Trophoblast cell (in vitro differentiated cells and primary cell): ENCODE measurements around the gene ASZ1.

Experiments
- DNase-seq, 2 donors: peaks; one replicate each; pipeline ENCODE4 v3.0.0-alpha.2; 2016
- H2AFZ ChIP-seq: 2 replicates; pipeline ENCODE4 v1.6.1; 2013; ENCODE audit warnings: low read length, moderate library complexity, mild to moderate bottlenecking; ENCODE audit not compliant: insufficient read depth, poor library complexity
- H2AK5ac ChIP-seq: 2 replicates; pipeline ENCODE4 v1.6.1; 2013; ENCODE audit warnings: mild to moderate bottlenecking, low read length
- H2BK120ac ChIP-seq: 2 replicates; pipeline ENCODE4 v1.6.1; 2013; ENCODE audit warnings: low read length, mild to moderate bottlenecking, moderate library complexity; ENCODE audit not compliant: insufficient read depth, poor library complexity
- H2BK12ac ChIP-seq: 2 replicates; pipeline ENCODE4 v1.6.1; 2013; ENCODE audit warnings: mild to moderate bottlenecking, low read length, moderate library complexity
- H2BK5ac ChIP-seq: 2 replicates; pipeline ENCODE4 v1.6.1; 2013; ENCODE audit warnings: low read length, low read depth, moderate library complexity, mild to moderate bottlenecking; ENCODE audit not compliant: poor library complexity
- H3K14ac ChIP-seq: 2 replicates; pipeline ENCODE4 v1.6.1; 2013; ENCODE audit warnings: mild to moderate bottlenecking, low read length
- H3K18ac ChIP-seq: 2 replicates; pipeline ENCODE4 v1.6.1; 2013; ENCODE audit warnings: mild to moderate bottlenecking, low read length
- H3K23ac ChIP-seq: 2 replicates; pipeline ENCODE4 v1.6.1; 2013; ENCODE audit warnings: low read length
- H3K27ac ChIP-seq: 2 replicates; pipeline ENCODE4 v1.5.1; 2013; ENCODE audit warnings: low read depth, mild to moderate bottlenecking, inconsistent platforms, low read length, moderate library complexity
- H3K27me3 ChIP-seq: 2 replicates; pipeline ENCODE4 v1.6.1; 2013; ENCODE audit warnings: inconsistent platforms, mild to moderate bottlenecking, low read length, moderate library complexity; ENCODE audit not compliant: insufficient read depth
- H3K36me3 ChIP-seq, 2 experiments: 1 replicate in 1 of 2; 2 replicates in 1 of 2; pipeline ENCODE4 v1.6.1; 2013; ENCODE audit warnings: low read length in 2 of 2, mild to moderate bottlenecking in 2 of 2, moderate library complexity in 1 of 2; ENCODE audit not compliant: insufficient read depth in 2 of 2, control insufficient read depth in 1 of 2
- H3K4ac ChIP-seq: 2 replicates; pipeline ENCODE4 v1.6.1; 2013; ENCODE audit warnings: low read depth, mild to moderate bottlenecking, low read length, moderate library complexity
- H3K4me1 ChIP-seq, 2 experiments: 1 replicate in 1 of 2; 2 replicates in 1 of 2; pipeline ENCODE4 v1.6.1; 2013; ENCODE audit warnings: low read length in 2 of 2, mild to moderate bottlenecking in 2 of 2, moderate library complexity in 1 of 2; ENCODE audit not compliant: insufficient read depth in 2 of 2, control insufficient read depth in 1 of 2
- H3K4me2 ChIP-seq: 2 replicates; pipeline ENCODE4 v1.6.1; 2013; ENCODE audit warnings: inconsistent platforms, mild to moderate bottlenecking, low read length, moderate library complexity
- H3K4me3 ChIP-seq: 2 replicates; pipeline ENCODE4 v1.5.1; 2013; ENCODE audit warnings: mild to moderate bottlenecking, low read depth, low read length, inconsistent platforms
- H3K79me1 ChIP-seq: one replicate; pipeline ENCODE4 v1.6.1; 2013; ENCODE audit warnings: low read length
- H3K79me2 ChIP-seq: 2 replicates; pipeline ENCODE4 v1.6.1; 2013; ENCODE audit warnings: low read length, mild to moderate bottlenecking; ENCODE audit not compliant: control insufficient read depth, insufficient read depth, poor library complexity
- H3K9ac ChIP-seq: 2 replicates; pipeline ENCODE4 v1.6.1; 2013; ENCODE audit warnings: mild to moderate bottlenecking, low read length
- H3K9me3 ChIP-seq: 2 replicates; pipeline ENCODE4 v1.6.1; 2013; ENCODE audit warnings: low read depth, mild to moderate bottlenecking, control low read depth, inconsistent platforms, low read length; ENCODE audit not compliant: insufficient read depth
- H4K12ac ChIP-seq: 2 replicates; pipeline ENCODE4 v1.6.1; 2013; ENCODE audit warnings: low read depth, mild to moderate bottlenecking, low read length, moderate library complexity
- H4K8ac ChIP-seq: 2 replicates; pipeline ENCODE4 v1.6.1; 2013; ENCODE audit warnings: low read depth, mild to moderate bottlenecking, low read length, moderate library complexity
- H4K91ac ChIP-seq: one replicate; pipeline ENCODE4 v1.6.1; 2013; ENCODE audit warnings: low read depth, mild to moderate bottlenecking, low read length, moderate library complexity
- WGBS: extraction: QIAGEN DNeasy Blood & Tissue Kit; methylation state at CpG from one replicate; pipeline ENCODE4 v1.1.7; 2013; ENCODE audit warnings: missing lambda C conversion rate; ENCODE audit not compliant: insufficient read length, insufficient coverage; ENCODE audit errors: extremely low coverage; 5-methylcytosine and 5-hydroxymethylcytosine counted together

ASZ1 gene

DNA sequence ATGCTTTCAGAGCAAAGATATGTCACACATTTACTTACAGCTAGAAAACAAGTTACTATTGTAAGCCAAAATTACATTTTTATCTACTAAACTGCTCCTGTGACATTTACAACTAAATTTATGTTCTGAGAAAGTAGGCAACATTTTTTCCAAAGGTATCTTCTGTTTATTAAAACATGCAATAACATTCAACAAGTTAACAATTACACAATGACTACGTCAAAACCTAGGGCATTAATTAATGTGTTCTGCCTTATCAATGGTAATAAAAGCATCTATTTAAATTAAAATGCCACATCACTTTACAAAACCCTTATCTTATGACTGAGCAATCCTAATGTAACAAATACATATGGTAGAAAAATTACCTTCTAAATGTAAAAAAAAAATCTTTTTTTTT is 14.9 kb downstream of the ASZ1 start:
- Histone ChIP-seq H4K12ac (no peak overlapping the region), H2AK5ac (no peak overlapping the region), H3K4me3 (no peak overlapping the region), H2AFZ (no peak overlapping the region), H3K79me2 (no peaks in the 10 kb centered on the region), H3K4ac (no peak overlapping the region), H3K14ac (no peak overlapping the region), H4K8ac (no peak overlapping the region), H3K9ac (no peak overlapping the region), H4K91ac (no peak overlapping the region), H3K23ac (no peak overlapping the region), H3K36me3 (no peaks in the 10 kb centered on the region), H3K4me2 (no peak overlapping the region), H2BK12ac (no peak overlapping the region), H3K79me1 (no peaks in the 10 kb centered on the region), H2BK5ac (no peak overlapping the region), H3K4me1 (no peaks in the 10 kb centered on the region), H3K27ac (no peak overlapping the region), H2BK120ac (no peak overlapping the region), H3K18ac (no peak overlapping the region), H3K9me3 (no peaks in the 10 kb centered on the region), H3K27me3 (no peaks in the 10 kb centered on the region)
- WGBS: no CpG with 5 or more reads among the region's 1 CpG
- no peak for DNase-seq

DNA sequence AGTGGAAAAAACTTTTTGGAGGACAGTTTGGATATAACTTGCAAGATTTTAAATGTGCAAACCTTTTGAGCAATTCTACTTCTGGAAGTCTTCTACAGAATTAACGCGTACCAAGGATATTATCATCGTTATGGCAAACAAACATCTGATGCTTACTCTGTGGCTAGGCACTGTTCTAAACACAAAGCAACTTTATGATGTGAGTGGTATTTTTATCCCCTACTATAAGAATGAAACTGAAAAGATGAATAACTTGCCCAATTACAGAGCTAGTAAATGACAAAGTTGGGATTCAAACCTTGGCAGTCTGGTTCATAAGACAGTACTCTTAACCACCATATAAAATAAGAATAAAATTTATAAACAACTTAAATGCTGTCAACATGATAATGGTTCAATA is 15.8 kb downstream of the ASZ1 start:
- no peak overlapping the region for H4K8ac ChIP-seq
- H3K9me3 ChIP-seq: no peaks in the 10 kb centered on the region
- no peak overlapping the region for H2BK5ac ChIP-seq
- no peaks in the 10 kb centered on the region for H3K4me1 ChIP-seq
- H3K4me3 ChIP-seq: no peak overlapping the region
- no peak overlapping the region for H2BK120ac ChIP-seq
- H2AFZ ChIP-seq: no peak overlapping the region
- H3K18ac ChIP-seq: no peak overlapping the region
- no peak overlapping the region for H3K27ac ChIP-seq
- H3K4ac ChIP-seq: no peak overlapping the region
- no peak overlapping the region for H4K91ac ChIP-seq
- H3K36me3 ChIP-seq: no peaks in the 10 kb centered on the region
- H3K79me2 ChIP-seq: no peaks in the 10 kb centered on the region
- H4K12ac ChIP-seq: no peak overlapping the region
- no peak overlapping the region for H3K23ac ChIP-seq
- DNase-seq: no peak
- no peak overlapping the region for H2AK5ac ChIP-seq
- no peak overlapping the region for H3K9ac ChIP-seq
- WGBS: no CpG with 5 or more reads among the region's 3 CpGs
- H3K4me2 ChIP-seq: no peak overlapping the region
- H3K79me1 ChIP-seq: no peaks in the 10 kb centered on the region
- no peak overlapping the region for H2BK12ac ChIP-seq
- H3K27me3 ChIP-seq: no peaks in the 10 kb centered on the region
- no peak overlapping the region for H3K14ac ChIP-seq

DNA sequence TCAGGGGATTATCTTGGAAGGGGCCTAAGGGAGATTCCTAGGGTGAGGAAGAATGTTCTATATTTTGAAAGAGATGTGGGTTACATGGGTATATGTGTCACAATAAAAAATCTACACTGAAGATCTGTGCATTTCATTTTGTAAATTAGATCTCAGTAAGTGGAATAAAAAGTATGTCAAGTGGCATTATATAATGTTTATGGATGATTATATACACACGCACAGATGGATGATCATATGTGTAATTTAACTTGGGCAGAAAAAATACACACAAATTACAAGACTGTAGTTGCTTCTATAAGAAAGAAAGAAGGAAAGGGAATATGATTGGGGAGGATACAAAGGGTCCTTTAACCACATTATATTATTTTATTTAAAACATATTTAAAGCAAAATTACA is 18.5 kb downstream of the ASZ1 start:
- Histone ChIP-seq H3K18ac (no peak overlapping the region), H4K12ac (no peak overlapping the region), H2BK12ac (no peak overlapping the region), H2AK5ac (no peak overlapping the region), H3K79me2 (no peaks in the 10 kb centered on the region), H3K4me1 (no peaks in the 10 kb centered on the region), H3K9me3 (no peaks in the 10 kb centered on the region), H4K8ac (no peak overlapping the region), H3K27ac (no peak overlapping the region), H3K27me3 (no peaks in the 10 kb centered on the region), H2AFZ (no peak overlapping the region), H3K14ac (no peak overlapping the region), H3K4me2 (no peak overlapping the region), H3K4ac (no peak overlapping the region), H3K36me3 (no peaks in the 10 kb centered on the region), H3K4me3 (no peak overlapping the region), H3K23ac (no peak overlapping the region), H3K79me1 (no peaks in the 10 kb centered on the region), H2BK120ac (no peak overlapping the region), H2BK5ac (no peak overlapping the region), H4K91ac (no peak overlapping the region), H3K9ac (no peak overlapping the region)
- WGBS: no CpG with 5 or more reads among the region's 1 CpG
- DNase-seq: no peak

DNA sequence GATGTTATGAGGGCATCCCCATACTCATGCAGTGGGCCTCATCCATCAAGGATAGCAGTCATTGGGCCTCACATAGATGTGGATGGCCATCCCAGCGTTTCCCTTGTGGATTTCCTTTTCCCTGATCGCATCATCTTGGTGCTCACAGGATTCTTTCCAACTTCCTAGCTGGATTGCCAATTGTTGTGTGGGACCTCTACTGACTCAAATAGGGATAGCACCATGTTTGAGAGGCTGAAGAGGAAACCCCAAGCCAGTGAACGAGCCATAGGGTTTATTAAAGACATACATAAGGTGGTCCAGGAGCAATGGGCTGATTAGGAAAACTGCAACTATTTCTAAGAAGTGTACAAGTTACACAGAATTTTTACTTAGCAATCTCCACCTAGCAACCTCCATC is 21.8 kb downstream of the ASZ1 start:
- H3K14ac ChIP-seq: no peak overlapping the region
- H4K8ac ChIP-seq: no peak overlapping the region
- no CpG with 5 or more reads among the region's 3 CpGs for WGBS
- H2BK12ac ChIP-seq: no peak overlapping the region
- H4K12ac ChIP-seq: no peak overlapping the region
- H3K4ac ChIP-seq: no peak overlapping the region
- H3K4me1 ChIP-seq: peaks cover 0 to 8% of the 10 kb centered on the region in 2 experiments
- H3K9me3 ChIP-seq: no peaks in the 10 kb centered on the region
- H3K18ac ChIP-seq: no peak overlapping the region
- H2AFZ ChIP-seq: no peak overlapping the region
- no peak overlapping the region for H3K27ac ChIP-seq
- no peak overlapping the region for H2AK5ac ChIP-seq
- no peak for DNase-seq
- H2BK120ac ChIP-seq: no peak overlapping the region
- H2BK5ac ChIP-seq: no peak overlapping the region
- H3K36me3 ChIP-seq: no peaks in the 10 kb centered on the region
- no peak overlapping the region for H3K9ac ChIP-seq
- H3K4me3 ChIP-seq: no peak overlapping the region
- H3K27me3 ChIP-seq: no peaks in the 10 kb centered on the region
- H3K79me2 ChIP-seq: no peaks in the 10 kb centered on the region
- H3K23ac ChIP-seq: no peak overlapping the region
- no peaks in the 10 kb centered on the region for H3K79me1 ChIP-seq
- H3K4me2 ChIP-seq: no peak overlapping the region
- no peak overlapping the region for H4K91ac ChIP-seq
